ENCODE data around the gene ALKBH5. TPM values are rescaled to one million over a fixed set of nuclear protein-coding genes. Genes with fewer than 3 reads are reported as not detected.

ALKBH5 gene
- total and polyA plus RNA-seq, 9 of the 15 experiments (the other 6 are each of a cell fraction or from before 2014, with no cell fraction given), result 11.4 to 70.0 (median 47.4) TPM

DNA sequence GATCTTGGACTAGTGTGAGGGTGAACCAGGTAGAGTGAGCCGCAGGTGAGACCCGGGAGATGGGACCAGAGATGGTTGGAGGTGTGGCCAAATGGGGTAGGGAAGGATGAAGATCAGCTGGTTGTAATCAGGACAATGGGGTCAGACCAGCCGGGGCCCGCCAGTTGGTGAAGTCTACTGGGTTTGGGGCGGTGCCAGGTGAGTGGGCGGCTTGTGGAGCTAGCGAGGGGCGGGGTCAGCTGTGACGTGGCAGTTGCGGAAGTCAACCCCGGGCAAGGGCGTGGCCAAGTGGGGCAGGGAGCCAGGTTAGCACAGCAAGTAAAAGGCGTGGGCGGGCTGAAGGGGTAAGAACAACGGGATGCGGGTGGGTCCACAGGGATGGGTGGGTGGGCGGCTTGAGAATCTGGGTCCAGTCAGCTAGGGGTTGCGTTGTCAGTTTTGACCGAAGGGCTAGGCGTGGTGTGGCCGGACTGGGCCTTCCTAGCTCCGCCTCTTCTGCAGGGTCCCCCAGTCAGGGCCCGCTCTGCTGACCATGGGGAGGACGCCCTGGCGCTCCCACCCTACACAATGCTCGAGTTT is 25.5 kb upstream of the ALKBH5 start (continued):
- TF ChIP-seq HDAC1 (IDR thresholded peaks at IDR 0.05) (no peak), GTF2B (IDR thresholded peaks at IDR 0.05; ENCODE audit: extremely low read depth, insufficient read length) (no peak), ETV1 (tag; conservative IDR thresholded peaks at IDR 0.05; ENCODE audit: low read depth) (no peak), MEF2D (tag; conservative IDR thresholded peaks at IDR 0.05; ENCODE audit: low read depth) (no peak), EHMT2 (IDR thresholded peaks at IDR 0.05) (no peak), ZNF408 (CRISPR knock-in tag; IDR thresholded peaks at IDR 0.05; ENCODE audit: low read depth) (no peak), PYGO2 (tag; IDR thresholded peaks at IDR 0.05) (no peak), HNRNPLL (IDR thresholded peaks at IDR 0.05; ENCODE audit: low read depth, low read length, poor library complexity, severe bottlenecking) (no peak), KLF10 (CRISPR knock-in tag; IDR thresholded peaks at IDR 0.05) (no peak), FOS (IDR thresholded peaks at IDR 0.05; ENCODE audit: extremely low read depth, insufficient read length) (no peak), HMG20A (CRISPR knock-in tag; conservative IDR thresholded peaks at IDR 0.05) (no peak), POLR2G (IDR thresholded peaks at IDR 0.05; ENCODE audit: low read depth, low read length) (peak; percentile 50; the same call in 1 of the 2 replicates), HDAC2 (IDR thresholded peaks at IDR 0.05) (no peak)
- TF ChIP-seq, protein P1, sequence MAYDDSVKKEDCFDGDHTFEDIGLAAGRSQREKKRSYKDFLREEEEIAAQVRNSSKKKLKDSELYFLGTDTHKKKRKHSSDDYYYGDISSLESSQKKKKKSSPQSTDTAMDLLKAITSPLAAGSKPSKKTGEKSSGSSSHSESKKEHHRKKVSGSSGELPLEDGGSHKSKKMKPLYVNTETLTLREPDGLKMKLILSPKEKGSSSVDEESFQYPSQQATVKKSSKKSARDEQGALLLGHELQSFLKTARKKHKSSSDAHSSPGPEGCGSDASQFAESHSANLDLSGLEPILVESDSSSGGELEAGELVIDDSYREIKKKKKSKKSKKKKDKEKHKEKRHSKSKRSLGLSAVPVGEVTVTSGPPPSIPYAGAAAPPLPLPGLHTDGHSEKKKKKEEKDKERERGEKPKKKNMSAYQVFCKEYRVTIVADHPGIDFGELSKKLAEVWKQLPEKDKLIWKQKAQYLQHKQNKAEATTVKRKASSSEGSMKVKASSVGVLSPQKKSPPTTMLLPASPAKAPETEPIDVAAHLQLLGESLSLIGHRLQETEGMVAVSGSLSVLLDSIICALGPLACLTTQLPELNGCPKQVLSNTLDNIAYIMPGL (CRISPR knock-in tag; IDR thresholded peaks at IDR 0.05), result no peak
- TF ChIP-seq, protein P2, sequence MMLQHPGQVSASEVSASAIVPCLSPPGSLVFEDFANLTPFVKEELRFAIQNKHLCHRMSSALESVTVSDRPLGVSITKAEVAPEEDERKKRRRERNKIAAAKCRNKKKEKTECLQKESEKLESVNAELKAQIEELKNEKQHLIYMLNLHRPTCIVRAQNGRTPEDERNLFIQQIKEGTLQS (IDR thresholded peaks at IDR 0.05), result no peak
- TF ChIP-seq, protein P2 (CRISPR knock-in tag; conservative IDR thresholded peaks at IDR 0.05), result no peak
- TF ChIP-seq, protein P3, sequence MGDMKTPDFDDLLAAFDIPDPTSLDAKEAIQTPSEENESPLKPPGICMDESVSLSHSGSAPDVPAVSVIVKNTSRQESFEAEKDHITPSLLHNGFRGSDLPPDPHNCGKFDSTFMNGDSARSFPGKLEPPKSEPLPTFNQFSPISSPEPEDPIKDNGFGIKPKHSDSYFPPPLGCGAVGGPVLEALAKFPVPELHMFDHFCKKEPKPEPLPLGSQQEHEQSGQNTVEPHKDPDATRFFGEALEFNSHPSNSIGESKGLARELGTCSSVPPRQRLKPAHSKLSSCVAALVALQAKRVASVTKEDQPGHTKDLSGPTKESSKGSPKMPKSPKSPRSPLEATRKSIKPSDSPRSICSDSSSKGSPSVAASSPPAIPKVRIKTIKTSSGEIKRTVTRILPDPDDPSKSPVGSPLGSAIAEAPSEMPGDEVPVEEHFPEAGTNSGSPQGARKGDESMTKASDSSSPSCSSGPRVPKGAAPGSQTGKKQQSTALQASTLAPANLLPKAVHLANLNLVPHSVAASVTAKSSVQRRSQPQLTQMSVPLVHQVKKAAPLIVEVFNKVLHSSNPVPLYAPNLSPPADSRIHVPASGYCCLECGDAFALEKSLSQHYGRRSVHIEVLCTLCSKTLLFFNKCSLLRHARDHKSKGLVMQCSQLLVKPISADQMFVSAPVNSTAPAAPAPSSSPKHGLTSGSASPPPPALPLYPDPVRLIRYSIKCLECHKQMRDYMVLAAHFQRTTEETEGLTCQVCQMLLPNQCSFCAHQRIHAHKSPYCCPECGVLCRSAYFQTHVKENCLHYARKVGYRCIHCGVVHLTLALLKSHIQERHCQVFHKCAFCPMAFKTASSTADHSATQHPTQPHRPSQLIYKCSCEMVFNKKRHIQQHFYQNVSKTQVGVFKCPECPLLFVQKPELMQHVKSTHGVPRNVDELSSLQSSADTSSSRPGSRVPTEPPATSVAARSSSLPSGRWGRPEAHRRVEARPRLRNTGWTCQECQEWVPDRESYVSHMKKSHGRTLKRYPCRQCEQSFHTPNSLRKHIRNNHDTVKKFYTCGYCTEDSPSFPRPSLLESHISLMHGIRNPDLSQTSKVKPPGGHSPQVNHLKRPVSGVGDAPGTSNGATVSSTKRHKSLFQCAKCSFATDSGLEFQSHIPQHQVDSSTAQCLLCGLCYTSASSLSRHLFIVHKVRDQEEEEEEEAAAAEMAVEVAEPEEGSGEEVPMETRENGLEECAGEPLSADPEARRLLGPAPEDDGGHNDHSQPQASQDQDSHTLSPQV (IDR thresholded peaks at IDR 0.05), result no peak
- TF ChIP-seq, protein P4, sequence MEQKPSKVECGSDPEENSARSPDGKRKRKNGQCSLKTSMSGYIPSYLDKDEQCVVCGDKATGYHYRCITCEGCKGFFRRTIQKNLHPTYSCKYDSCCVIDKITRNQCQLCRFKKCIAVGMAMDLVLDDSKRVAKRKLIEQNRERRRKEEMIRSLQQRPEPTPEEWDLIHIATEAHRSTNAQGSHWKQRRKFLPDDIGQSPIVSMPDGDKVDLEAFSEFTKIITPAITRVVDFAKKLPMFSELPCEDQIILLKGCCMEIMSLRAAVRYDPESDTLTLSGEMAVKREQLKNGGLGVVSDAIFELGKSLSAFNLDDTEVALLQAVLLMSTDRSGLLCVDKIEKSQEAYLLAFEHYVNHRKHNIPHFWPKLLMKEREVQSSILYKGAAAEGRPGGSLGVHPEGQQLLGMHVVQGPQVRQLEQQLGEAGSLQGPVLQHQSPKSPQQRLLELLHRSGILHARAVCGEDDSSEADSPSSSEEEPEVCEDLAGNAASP (IDR thresholded peaks at IDR 0.05), result no peak
